ENCODE data around the gene ZNF560. TPM values are rescaled to one million over a fixed set of nuclear protein-coding genes. Genes with fewer than 3 reads are reported as not detected.

ZNF560 gene
- total and polyA plus RNA-seq, 2 of the 13 experiments (the other 11 are each of a cell fraction or from before 2014, with no cell fraction given): not detected

GRCh38 chr19:9435279-9436268, 62.8 kb downstream of the ZNF560 start, which contains the start of gene ZNF266 (continued):
- 0 out of 2 replicates have a peak, but pooled peaks have one; percentile 40 for TF ChIP-seq ZXDC (CRISPR knock-in tag; IDR thresholded peaks at IDR 0.05)
- TF ChIP-seq GTF3A (CRISPR knock-in tag; conservative IDR thresholded peaks at IDR 0.05): no peak
- TF ChIP-seq ZNF800 (CRISPR knock-in tag; IDR thresholded peaks at IDR 0.05): 0 out of 2 replicates have a peak, but pooled peaks have one; percentile 44
- no peak for TF ChIP-seq ZNF234 (CRISPR knock-in tag; conservative IDR thresholded peaks at IDR 0.05)
- TF ChIP-seq ZNF143 (CRISPR knock-in tag; IDR thresholded peaks at IDR 0.05): no peak
- peak; percentile 48; the same call in 1 of the 2 replicates for TF ChIP-seq HINFP (CRISPR knock-in tag; IDR thresholded peaks at IDR 0.05; ENCODE audit: low read depth)
- TF ChIP-seq KDM5A (IDR thresholded peaks at IDR 0.05; ENCODE audit: borderline replicate concordance, low read length): peak; percentile 75; the same call in 1 of the 2 replicates
- no peak for TF ChIP-seq FIP1L1 (IDR thresholded peaks at IDR 0.05; ENCODE audit: borderline replicate concordance, insufficient read depth, low read depth, low read length)
- TF ChIP-seq SRSF1 (optimal IDR thresholded peaks at IDR 0.05; ENCODE audit: low read depth, low read length): peak; percentile 89
- no peak for TF ChIP-seq ZNF24 (IDR thresholded peaks at IDR 0.05)
- peak; percentile 82; the same call in 1 of the 2 replicates for TF ChIP-seq ZNF292 (CRISPR knock-in tag; IDR thresholded peaks at IDR 0.05; ENCODE audit: borderline replicate concordance, low read depth)
- TF ChIP-seq HOXA3 (CRISPR knock-in tag; IDR thresholded peaks at IDR 0.05): peak; percentile 93
- 0 out of 2 replicates have a peak, but pooled peaks have one; percentile 22 for TF ChIP-seq ZNF343 (CRISPR knock-in tag; IDR thresholded peaks at IDR 0.05)
- TF ChIP-seq ZNF724P (CRISPR knock-in tag; IDR thresholded peaks at IDR 0.05; ENCODE audit: borderline replicate concordance): no peak
- TF ChIP-seq MAFF (IDR thresholded peaks at IDR 0.05; ENCODE audit: low read depth, low read length): no peak
- no peak for TF ChIP-seq SSRP1 (CRISPR knock-in tag; IDR thresholded peaks at IDR 0.05)
- no peak; the same call in 1 of the 2 replicates for TF ChIP-seq BRD4 (CRISPR knock-in tag; IDR thresholded peaks at IDR 0.05)
- 0 out of 2 replicates have a peak, but pooled peaks have one; percentile 20 for TF ChIP-seq RBAK (CRISPR knock-in tag; IDR thresholded peaks at IDR 0.05)
- TF ChIP-seq DMAP1 (CRISPR knock-in tag; IDR thresholded peaks at IDR 0.05): no peak; the same call in 1 of the 2 replicates
- TF ChIP-seq CBX5 (CRISPR knock-in tag; IDR thresholded peaks at IDR 0.05; ENCODE audit: borderline replicate concordance): peak; percentile 58; the same call in 1 of the 2 replicates
